GDM1 (cell line): ENCODE data around the gene GAL3ST2.
A peak's percentile ranks its signal among the peaks of the same experiment; 100 is the strongest.
"Not testable (repeated sequence)": the region's sequence is repeated elsewhere in the genome, so short reads cannot be mapped to it uniquely, and the experiment has no call there.

Experiments used
- DNase-seq: peaks from one replicate; lab custom pipeline; 2025; lab: John Stamatoyannopoulos, UW

Gene GAL3ST2

GRCh38 chr2:241820625-241821384 lies 44.2 kb downstream of the GAL3ST2 start:
- no peak for DNase-seq

GRCh38 chr2:241821460-241822263 lies 45.0 kb downstream of the GAL3ST2 start:
- DNase-seq: no peak

GRCh38 chr2:241822264-241822623 lies 45.6 kb downstream of the GAL3ST2 start:
- no peak for DNase-seq

- not testable (repeated sequence) for DNase-seq
These were observed 47.2 kb downstream of the GAL3ST2 start for GRCh38 chr2:241823531-241824437.

- no peak for DNase-seq
These were observed 50.8 kb downstream of the GAL3ST2 start for GRCh38 chr2:241827394-241827793.

- DNase-seq: no peak
These were observed 56.6 kb downstream of the GAL3ST2 start for GRCh38 chr2:241833101-241833663.

GRCh38 chr2:241833756-241834526 lies 57.3 kb downstream of the GAL3ST2 start:
- DNase-seq: not testable (repeated sequence)

GRCh38 chr2:241834527-241835210 lies 58.0 kb downstream of the GAL3ST2 start:
- no peak for DNase-seq

GRCh38 chr2:241835611-241836010 lies 59.0 kb downstream of the GAL3ST2 start:
- DNase-seq: no peak

- DNase-seq: no peak
These were observed 59.7 kb downstream of the GAL3ST2 start for GRCh38 chr2:241836292-241836691.

- no peak for DNase-seq
These were observed 60.8 kb downstream of the GAL3ST2 start for GRCh38 chr2:241837197-241837965.

- no peak for DNase-seq
These were observed 64.8 kb downstream of the GAL3ST2 start for GRCh38 chr2:241841181-241842066.

GRCh38 chr2:241842067-241842415 lies 65.4 kb downstream of the GAL3ST2 start:
- DNase-seq: no peak

- DNase-seq: peak; percentile 78
These were observed 66.1 kb downstream of the GAL3ST2 start for GRCh38 chr2:241842620-241843211.

- no peak for DNase-seq
These were observed 66.9 kb downstream of the GAL3ST2 start for GRCh38 chr2:241843321-241844065.

- DNase-seq: peak; percentile 47
These were observed 67.6 kb downstream of the GAL3ST2 start for GRCh38 chr2:241844066-241844728.
